Measurements from ENCODE around the gene TUFM. TPM values are rescaled to one million over a fixed set of nuclear protein-coding genes. Genes with fewer than 3 reads are reported as not detected.

The TUFM gene
- total RNA-seq, 2 donors from 2014 or later: 122 to 165 TPM

DNA sequence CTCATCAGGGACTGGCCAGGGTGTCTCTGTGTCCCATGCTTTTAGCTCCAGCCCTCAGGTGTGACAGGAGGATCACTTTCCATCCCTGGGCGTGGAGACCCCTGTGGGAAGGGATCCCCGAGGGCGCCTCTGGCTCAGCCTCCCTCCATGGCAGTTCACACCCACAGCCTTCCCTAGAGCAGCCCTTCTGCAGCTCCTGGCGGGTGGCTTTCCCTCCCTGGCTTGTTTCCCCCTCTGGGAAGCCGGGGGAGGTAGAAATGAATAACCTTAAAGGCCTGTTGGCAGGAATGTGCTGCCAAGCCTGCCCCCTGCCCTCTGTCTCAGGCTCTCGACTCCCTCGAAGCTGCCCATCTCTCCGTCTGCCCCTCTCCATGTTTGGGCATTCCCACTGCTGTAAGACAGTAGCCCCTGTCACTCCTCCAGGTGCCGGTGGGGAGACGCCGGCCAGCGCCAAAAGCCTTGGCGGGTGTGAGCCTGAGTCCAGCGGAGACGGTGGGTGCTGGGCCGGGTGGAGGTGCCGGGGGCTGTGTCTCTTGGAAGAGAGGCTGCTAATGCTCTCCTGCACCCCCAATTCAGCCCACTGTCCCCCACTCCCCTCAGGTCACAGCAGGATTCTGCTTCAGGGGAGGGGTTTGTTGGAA lies 30.0 kb upstream of the TUFM start:
- no peak overlapping the region for H3K4me3 ChIP-seq
- no peaks in the 10 kb centered on the region for H3K9me3 ChIP-seq
- H3K27ac ChIP-seq: no peak overlapping the region

DNA sequence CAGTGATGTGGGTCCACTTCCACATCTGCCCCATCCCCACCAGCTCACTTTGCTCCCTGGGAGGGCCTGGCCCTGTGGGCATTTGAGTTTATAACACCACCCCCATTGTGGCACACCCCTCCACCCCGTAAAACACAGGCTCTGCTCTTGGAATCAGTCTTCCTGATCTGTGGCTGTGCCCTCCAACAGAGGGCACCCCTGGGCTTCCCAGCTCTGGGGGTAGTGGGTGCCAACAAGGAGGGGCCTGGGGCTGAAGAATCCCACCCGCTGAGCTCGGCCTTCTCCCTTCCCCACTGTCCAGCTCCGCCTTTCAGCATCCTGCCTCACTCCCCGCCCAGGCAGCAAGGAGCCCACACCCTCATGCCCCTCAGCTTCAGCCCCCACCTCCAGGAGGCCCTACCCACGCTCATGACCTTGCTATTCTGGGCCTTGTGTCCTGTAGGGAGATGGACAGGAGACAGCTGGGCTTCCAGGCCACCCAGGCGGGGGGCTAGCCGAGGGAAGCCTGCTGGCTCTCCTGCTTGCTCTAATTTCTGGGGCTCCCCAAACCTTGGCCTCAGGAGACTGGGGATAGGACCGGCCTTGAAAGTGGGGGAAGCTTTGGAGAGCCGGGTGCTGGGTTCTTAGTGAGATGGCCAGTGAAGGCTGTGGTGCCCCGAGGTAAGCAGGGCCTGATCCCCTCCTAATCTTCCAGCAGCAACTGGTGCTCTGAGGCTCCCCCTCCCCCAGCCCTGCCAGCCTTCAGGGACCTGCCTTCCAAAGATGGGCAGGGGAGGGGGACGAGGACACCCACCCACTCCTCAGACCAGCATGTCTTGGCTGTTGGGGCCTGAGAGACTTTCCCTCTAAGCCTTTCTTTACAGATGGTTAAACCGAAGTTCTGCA lies 29.2 kb upstream of the TUFM start:
- Histone ChIP-seq H3K4me1 (peaks cover 0 to 13% of the 10 kb centered on the region in 2 donors), H3K36me3 (peaks cover 36% of the 10 kb centered on the region), H3K27ac (no peak overlapping the region), H3K4me3 (no peak overlapping the region), H3K27me3 (no peaks in the 10 kb centered on the region), H3K9me3 (no peaks in the 10 kb centered on the region)
- DNase-seq (ENCODE audit: low spot score): no peak
- TF ChIP-seq, protein P1, sequence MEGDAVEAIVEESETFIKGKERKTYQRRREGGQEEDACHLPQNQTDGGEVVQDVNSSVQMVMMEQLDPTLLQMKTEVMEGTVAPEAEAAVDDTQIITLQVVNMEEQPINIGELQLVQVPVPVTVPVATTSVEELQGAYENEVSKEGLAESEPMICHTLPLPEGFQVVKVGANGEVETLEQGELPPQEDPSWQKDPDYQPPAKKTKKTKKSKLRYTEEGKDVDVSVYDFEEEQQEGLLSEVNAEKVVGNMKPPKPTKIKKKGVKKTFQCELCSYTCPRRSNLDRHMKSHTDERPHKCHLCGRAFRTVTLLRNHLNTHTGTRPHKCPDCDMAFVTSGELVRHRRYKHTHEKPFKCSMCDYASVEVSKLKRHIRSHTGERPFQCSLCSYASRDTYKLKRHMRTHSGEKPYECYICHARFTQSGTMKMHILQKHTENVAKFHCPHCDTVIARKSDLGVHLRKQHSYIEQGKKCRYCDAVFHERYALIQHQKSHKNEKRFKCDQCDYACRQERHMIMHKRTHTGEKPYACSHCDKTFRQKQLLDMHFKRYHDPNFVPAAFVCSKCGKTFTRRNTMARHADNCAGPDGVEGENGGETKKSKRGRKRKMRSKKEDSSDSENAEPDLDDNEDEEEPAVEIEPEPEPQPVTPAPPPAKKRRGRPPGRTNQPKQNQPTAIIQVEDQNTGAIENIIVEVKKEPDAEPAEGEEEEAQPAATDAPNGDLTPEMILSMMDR (IDR thresholded peaks at IDR 0.05): no peak

More for the DNA sequence above, 30.0 kb upstream of the TUFM start:
- Histone ChIP-seq H3K27me3 (no peaks in the 10 kb centered on the region), H3K4me1 (peaks cover 0 to 15% of the 10 kb centered on the region in 2 donors), H3K36me3 (peaks cover 29% of the 10 kb centered on the region)
- TF ChIP-seq, protein P1 (IDR thresholded peaks at IDR 0.05): no peak
- DNase-seq (ENCODE audit: low spot score): no peak

DNA sequence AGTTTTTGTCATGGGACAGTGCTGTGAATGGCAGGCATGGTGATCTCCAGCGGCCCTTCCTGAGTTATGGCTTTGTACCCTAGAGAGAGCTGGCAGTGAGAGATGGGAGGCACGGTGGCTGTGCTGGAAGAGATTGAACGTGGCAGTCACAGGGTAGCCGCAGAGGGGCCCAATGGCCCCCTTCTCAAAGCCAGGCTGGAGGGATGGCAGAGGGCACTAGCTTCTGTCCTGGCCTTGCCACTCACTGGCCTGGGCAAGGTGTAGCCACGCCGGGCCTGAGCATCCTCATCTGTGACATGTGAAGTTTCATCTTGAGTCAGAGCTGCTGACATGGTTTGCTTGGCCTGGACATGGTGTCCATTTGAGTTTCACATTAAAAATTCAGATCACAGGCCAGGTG lies 28.3 kb upstream of the TUFM start:
- Histone ChIP-seq H3K27ac (no peak overlapping the region), H3K9me3 (no peaks in the 10 kb centered on the region), H3K36me3 (peaks cover 46% of the 10 kb centered on the region), H3K27me3 (no peaks in the 10 kb centered on the region), H3K4me3 (no peak overlapping the region), H3K4me1 (peaks cover 0 to 6% of the 10 kb centered on the region in 2 donors)
- DNase-seq (ENCODE audit: low spot score): no peak
- TF ChIP-seq, protein P1 (IDR thresholded peaks at IDR 0.05): no peak

DNA sequence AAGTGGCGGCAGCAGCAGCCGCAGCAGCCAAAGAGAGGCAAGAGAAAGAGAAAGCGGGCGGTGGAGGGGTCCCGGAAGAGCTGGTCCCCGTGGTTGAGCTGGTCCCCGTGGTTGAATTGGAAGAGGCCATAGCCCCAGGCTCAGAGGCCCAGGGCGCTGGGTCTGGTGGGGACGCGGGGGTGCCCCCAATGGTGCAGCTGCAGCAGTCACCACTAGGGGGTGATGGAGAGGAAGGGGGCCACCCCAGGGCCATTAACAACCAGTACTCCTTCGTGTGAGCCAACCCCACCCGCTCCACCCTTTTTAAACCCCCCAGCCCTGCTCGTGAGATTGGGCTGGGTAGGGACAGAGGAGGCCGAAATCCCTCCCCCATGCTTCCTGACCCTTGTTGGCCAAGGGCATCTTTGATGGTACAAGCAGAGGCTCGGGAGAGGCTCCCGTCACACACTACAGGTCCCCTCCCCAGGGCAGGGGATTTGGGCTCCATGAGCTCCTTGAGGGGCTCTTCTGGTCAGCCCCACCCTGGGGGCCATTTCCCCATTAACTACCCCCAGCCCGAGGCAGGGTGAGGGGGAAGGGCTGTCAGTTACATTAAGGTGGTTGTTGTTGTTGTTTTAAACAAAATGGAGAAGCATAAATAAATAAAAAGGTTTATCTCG lies 27.5 kb upstream of the TUFM start:
- DNase-seq (ENCODE audit: low spot score): no peak
- H3K36me3 ChIP-seq: peaks cover 53% of the 10 kb centered on the region
- H3K4me3 ChIP-seq: no peak overlapping the region
- no peaks in the 10 kb centered on the region for H3K4me1 ChIP-seq
- H3K9me3 ChIP-seq: no peaks in the 10 kb centered on the region
- H3K27ac ChIP-seq: no peak overlapping the region
- TF ChIP-seq, protein P1 (IDR thresholded peaks at IDR 0.05): peak; percentile 29 to 64
- no peaks in the 10 kb centered on the region for H3K27me3 ChIP-seq

DNA sequence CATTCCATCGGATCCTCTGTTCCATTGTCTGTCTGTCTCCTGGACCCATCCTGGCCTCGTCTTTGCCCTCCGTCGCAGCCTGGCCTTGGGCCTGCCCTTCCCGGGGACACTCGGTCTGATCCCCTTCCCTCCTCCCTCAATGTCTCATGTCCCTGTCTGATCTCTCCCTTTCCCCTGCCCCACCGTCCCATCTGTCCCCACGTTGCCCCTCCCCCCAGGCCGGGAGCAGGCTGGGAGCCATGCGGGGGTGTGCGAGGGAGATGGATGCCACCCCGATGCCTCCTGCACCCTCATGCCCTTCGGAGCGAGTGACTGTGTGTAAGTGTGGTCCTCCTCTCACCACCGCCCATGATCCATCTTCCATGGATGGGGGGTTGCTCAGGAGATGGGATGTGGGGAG lies 26.8 kb upstream of the TUFM start:
- H3K4me3 ChIP-seq: no peak overlapping the region
- TF ChIP-seq, protein P1 (IDR thresholded peaks at IDR 0.05): no peak
- peaks cover 60% of the 10 kb centered on the region for H3K36me3 ChIP-seq
- H3K9me3 ChIP-seq: no peaks in the 10 kb centered on the region
- no peaks in the 10 kb centered on the region for H3K27me3 ChIP-seq
- DNase-seq (ENCODE audit: low spot score): no peak
- H3K4me1 ChIP-seq: no peaks in the 10 kb centered on the region
- no peak overlapping the region for H3K27ac ChIP-seq
